Keratinocyte (primary cell): Measurements from ENCODE around the gene TEX19.

Experiments used
- CTCF ChIP-seq, 3 experiments: IDR thresholded peaks in 1 of 3; conservative IDR thresholded peaks in 1 of 3; optimal IDR thresholded peaks in 1 of 3; 2 replicates in 2 of 3; 3 replicates in 1 of 3; pipeline versions ENCODE3 to v1.5.1; 2011; ENCODE audit warnings: low read length in 3 of 3, mild to moderate bottlenecking in 3 of 3, moderate library complexity in 2 of 3, control low read depth in 1 of 3, inconsistent platforms in 1 of 3; ENCODE audit not compliant: insufficient read depth in 2 of 3; ENCODE audit errors: extremely low read depth in 1 of 3
- EZH2 ChIP-seq: IDR thresholded peaks from one replicate; pipeline ENCODE4 v1.6.1; 2012; ENCODE audit warnings: inconsistent platforms, mild to moderate bottlenecking, low read length, moderate library complexity

- TF ChIP-seq CTCF (optimal IDR thresholded peaks at IDR 0.05 in 1 of 3, IDR thresholded peaks at IDR 0.05 in 1 of 3, conservative IDR thresholded peaks at IDR 0.05 in 1 of 3; ENCODE audit: extremely low read depth in 1 of 3, insufficient read depth in 2 of 3, low read length in 3 of 3) (no peak), EZH2 (no peak)
These were observed 9.8 kb upstream of the TEX19 start for GRCh38 chr17:82349287-82349701.
